ENCODE measurements around the gene PGM1. TPM values are rescaled to one million over a fixed set of nuclear protein-coding genes. Genes with fewer than 3 reads are reported as not detected.

The PGM1 gene
- total RNA-seq, 4 donors from 2014 or later: 43.1 to 77.2 (median 47.4) TPM

- Histone ChIP-seq H3K4me1 (peaks cover 0 to under 1% (median 0%) of the 10 kb centered on the region in 3 donors), H3K27ac (no peak overlapping the region), H3K4me3 (no peak overlapping the region), H3K36me3 (no peaks in the 10 kb centered on the region), H3K27me3 (no peaks in the 10 kb centered on the region), H3K9me3 (no peaks in the 10 kb centered on the region)
- intact Hi-C loops (cut with DNase I): no loop called here
- TF ChIP-seq CTCF (IDR thresholded peaks at IDR 0.05) (no peak), POLR2A (IDR thresholded peaks at IDR 0.05) (no peak)
- no peak for DNase-seq
- 91 to 93% methylated on average over 7 of the region's 7 CpGs for WGBS, 2 donors
These were observed 14.1 kb downstream of the PGM1 start for GRCh38 chr1:63607322-63607721.

- 77 to 81% methylated on average over 3 of the region's 3 CpGs for WGBS, 2 donors
- peaks cover 0 to 14% (median 11%) of the 10 kb centered on the region in 3 donors for H3K4me1 ChIP-seq
- intact Hi-C loops (cut with DNase I): loop anchor here (10.0 kb wide), 1 partner anchor 524 kb away; no protein-coding TSS in a partner anchor
- H3K27ac ChIP-seq: no peak overlapping the region
- TF ChIP-seq CTCF (IDR thresholded peaks at IDR 0.05): no peak
- TF ChIP-seq POLR2A (IDR thresholded peaks at IDR 0.05): no peak
- H3K36me3 ChIP-seq: no peaks in the 10 kb centered on the region
- H3K4me3 ChIP-seq: no peak overlapping the region
- no peaks in the 10 kb centered on the region for H3K27me3 ChIP-seq
- DNase-seq: no peak
- H3K9me3 ChIP-seq: no peaks in the 10 kb centered on the region
These were observed 18.0 kb downstream of the PGM1 start for GRCh38 chr1:63611231-63611630.

- Histone ChIP-seq H3K36me3 (no peaks in the 10 kb centered on the region), H3K9me3 (no peaks in the 10 kb centered on the region), H3K4me1 (peaks cover 0 to 16% (median 11%) of the 10 kb centered on the region in 3 donors), H3K27ac (no peak overlapping the region), H3K27me3 (no peaks in the 10 kb centered on the region), H3K4me3 (no peak overlapping the region)
- TF ChIP-seq POLR2A (IDR thresholded peaks at IDR 0.05) (no peak), CTCF (IDR thresholded peaks at IDR 0.05) (no peak)
- DNase-seq: no peak
- intact Hi-C loops (cut with DNase I): loop anchor here (10.0 kb wide), 1 partner anchor 522 kb away; no protein-coding TSS in a partner anchor
- WGBS, 2 donors: 59 to 65% methylated on average over 2 to 4 of the region's 4 CpGs
These were observed 19.4 kb downstream of the PGM1 start for GRCh38 chr1:63612564-63612963.

GRCh38 chr1:63612971-63613370 lies 19.8 kb downstream of the PGM1 start:
- Histone ChIP-seq H3K9me3 (no peaks in the 10 kb centered on the region), H3K4me1 (peaks cover 0 to 16% (median 11%) of the 10 kb centered on the region in 3 donors), H3K27me3 (no peaks in the 10 kb centered on the region), H3K36me3 (no peaks in the 10 kb centered on the region), H3K4me3 (no peak overlapping the region), H3K27ac (no peak overlapping the region)
- TF ChIP-seq POLR2A (IDR thresholded peaks at IDR 0.05) (no peak), CTCF (IDR thresholded peaks at IDR 0.05) (no peak)
- intact Hi-C loops (cut with DNase I): loop anchor here (10.0 kb wide), 1 partner anchor 522 kb away; no protein-coding TSS in a partner anchor
- DNase-seq: no peak

GRCh38 chr1:63615768-63616420 lies 22.7 kb downstream of the PGM1 start:
- no peak for DNase-seq
- Histone ChIP-seq H3K27me3 (no peaks in the 10 kb centered on the region), H3K4me1 (peaks cover 0 to 17% (median 11%) of the 10 kb centered on the region in 3 donors), H3K4me3 (no peak overlapping the region), H3K36me3 (no peaks in the 10 kb centered on the region), H3K27ac (no peak overlapping the region), H3K9me3 (no peaks in the 10 kb centered on the region)
- intact Hi-C loops (cut with DNase I): loop anchor here (5.0 to 10.0 kb wide), 2 partner anchors 519 to 631 kb away; no protein-coding TSS in a partner anchor
- WGBS, 2 donors: 21 to 33% methylated on average over 5 to 6 of the region's 6 CpGs
- TF ChIP-seq POLR2A (IDR thresholded peaks at IDR 0.05): no peak
- TF ChIP-seq CTCF (IDR thresholded peaks at IDR 0.05): peak; percentile 82 to 88 (median 84)
